Breast epithelium (tissue), 4 donors: ENCODE results near the gene THOP1. TPM values are rescaled to one million over a fixed set of nuclear protein-coding genes. Genes with fewer than 3 reads are reported as not detected.
"Not testable (repeated sequence)": the region's sequence is repeated elsewhere in the genome, so short reads cannot be mapped to it uniquely, and the experiment has no call there.

Source experiments
- DNase-seq, 2 donors: peaks; one replicate each; pipeline ENCODE4 v3.0.0-alpha.2; 2019; ENCODE audit warnings: low spot score in 2 of 2
- H3K27ac ChIP-seq, 2 donors: fragments of 200-600 bp; sonication (generic) in 1 of 2; one replicate each; pipeline ENCODE4 v1.5.1; 2016 to 2019; ENCODE audit warnings: mild to moderate bottlenecking in 1 of 2
- H3K27me3 ChIP-seq, 2 donors: fragments of 200-600 bp; sonication (generic) in 1 of 2; one replicate each; pipeline versions ENCODE4 v1.5.1 to v1.6.0; 2017 to 2019; ENCODE audit warnings: control low read depth in 1 of 2, mild to moderate bottlenecking in 1 of 2
- H3K36me3 ChIP-seq: fragments of 200-600 bp; one replicate; pipeline ENCODE4 v1.5.1; 2019
- H3K4me1 ChIP-seq, 2 donors: fragments of 200-600 bp; sonication (generic); one replicate each; pipeline ENCODE4 v1.5.1; 2016 to 2019; ENCODE audit warnings: control low read depth in 1 of 2
- H3K4me3 ChIP-seq, 3 donors: fragments of 200-600 bp; sonication (generic); 1 replicate in 2 of 3; 2 replicates in 1 of 3; pipeline ENCODE4 v1.5.1; 2016 to 2019; ENCODE audit warnings: mild to moderate bottlenecking in 3 of 3, moderate library complexity in 2 of 3
- H3K9me3 ChIP-seq, 2 donors: fragments of 200-600 bp; sonication (generic) in 1 of 2; one replicate each; pipeline ENCODE4 v1.5.1; 2016 to 2019; ENCODE audit warnings: control low read depth in 1 of 2
- POLR2A ChIP-seq: fragments of 450-650 bp; IDR thresholded peaks from one replicate; pipeline ENCODE4 v1.6.1; 2016; ENCODE audit warnings: antibody characterized with exemption, mild to moderate bottlenecking, moderate library complexity
- POLR2AphosphoS5 ChIP-seq, 3 donors: sonication (generic); formaldehyde crosslinking; IDR thresholded peaks; one replicate each; pipeline ENCODE4 v1.6.1; 2017; ENCODE audit warnings: antibody characterized with exemption in 3 of 3
- intact Hi-C: fragments of 100-400 bp; cut with DNase I; formaldehyde crosslinking; loops from one replicate; pipeline ENCODE4 v1.15.1; 2023; ENCODE audit warnings: low total_unique reads
- total RNA-seq, 3 donors: library from RNA; depleted of rRNA; stranded (reverse); fragments of >200 nt; gene quantifications; one replicate each; pipeline ENCODE4 v1.1.0, GENCODE V29; 2016
- TF ChIP-seq, protein P1 (sequence below), 3 donors: fragments of 450-650 bp; IDR thresholded peaks; one replicate each; pipeline ENCODE4 v1.5.1; 2016 to 2017; ENCODE audit warnings: antibody characterized with exemption in 3 of 3, mild to moderate bottlenecking in 3 of 3, moderate library complexity in 3 of 3

THOP1 gene
- total RNA-seq, 3 donors from 2014 or later: 26.2 to 40.0 (median 39.1) TPM

DNA sequence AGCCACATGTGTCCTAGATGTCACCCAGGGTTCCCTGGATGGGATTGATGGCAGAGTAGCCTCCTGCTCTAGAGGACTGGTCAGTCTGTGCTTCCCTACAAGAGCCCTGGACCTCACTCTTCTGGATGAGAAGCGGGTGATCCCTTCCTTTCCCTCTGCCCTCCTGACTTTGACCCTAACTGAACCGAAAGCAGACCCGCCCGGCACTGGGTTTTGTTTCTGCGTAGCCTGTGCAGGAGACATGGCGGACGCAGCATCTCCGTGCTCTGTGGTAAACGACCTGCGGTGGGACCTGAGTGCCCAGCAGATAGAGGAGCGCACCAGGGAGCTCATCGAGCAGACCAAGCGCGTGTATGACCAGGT, 4.9 kb downstream of the THOP1 start:
- peaks cover 5 to 6% of the 10 kb centered on the region in 2 donors for H3K4me1 ChIP-seq
- DNase-seq: no peak
- H3K27me3 ChIP-seq: no peaks in the 10 kb centered on the region
- intact Hi-C loops: no loop called here
- no peak overlapping the region for H3K27ac ChIP-seq
- no peak for TF ChIP-seq POLR2A
- no peak for TF ChIP-seq POLR2AphosphoS5 (IDR thresholded peaks at IDR 0.05)
- TF ChIP-seq, protein P1, sequence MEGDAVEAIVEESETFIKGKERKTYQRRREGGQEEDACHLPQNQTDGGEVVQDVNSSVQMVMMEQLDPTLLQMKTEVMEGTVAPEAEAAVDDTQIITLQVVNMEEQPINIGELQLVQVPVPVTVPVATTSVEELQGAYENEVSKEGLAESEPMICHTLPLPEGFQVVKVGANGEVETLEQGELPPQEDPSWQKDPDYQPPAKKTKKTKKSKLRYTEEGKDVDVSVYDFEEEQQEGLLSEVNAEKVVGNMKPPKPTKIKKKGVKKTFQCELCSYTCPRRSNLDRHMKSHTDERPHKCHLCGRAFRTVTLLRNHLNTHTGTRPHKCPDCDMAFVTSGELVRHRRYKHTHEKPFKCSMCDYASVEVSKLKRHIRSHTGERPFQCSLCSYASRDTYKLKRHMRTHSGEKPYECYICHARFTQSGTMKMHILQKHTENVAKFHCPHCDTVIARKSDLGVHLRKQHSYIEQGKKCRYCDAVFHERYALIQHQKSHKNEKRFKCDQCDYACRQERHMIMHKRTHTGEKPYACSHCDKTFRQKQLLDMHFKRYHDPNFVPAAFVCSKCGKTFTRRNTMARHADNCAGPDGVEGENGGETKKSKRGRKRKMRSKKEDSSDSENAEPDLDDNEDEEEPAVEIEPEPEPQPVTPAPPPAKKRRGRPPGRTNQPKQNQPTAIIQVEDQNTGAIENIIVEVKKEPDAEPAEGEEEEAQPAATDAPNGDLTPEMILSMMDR (IDR thresholded peaks at IDR 0.05): no peak
- no peaks in the 10 kb centered on the region for H3K9me3 ChIP-seq
- no peak overlapping the region for H3K4me3 ChIP-seq
- H3K36me3 ChIP-seq: no peaks in the 10 kb centered on the region

DNA sequence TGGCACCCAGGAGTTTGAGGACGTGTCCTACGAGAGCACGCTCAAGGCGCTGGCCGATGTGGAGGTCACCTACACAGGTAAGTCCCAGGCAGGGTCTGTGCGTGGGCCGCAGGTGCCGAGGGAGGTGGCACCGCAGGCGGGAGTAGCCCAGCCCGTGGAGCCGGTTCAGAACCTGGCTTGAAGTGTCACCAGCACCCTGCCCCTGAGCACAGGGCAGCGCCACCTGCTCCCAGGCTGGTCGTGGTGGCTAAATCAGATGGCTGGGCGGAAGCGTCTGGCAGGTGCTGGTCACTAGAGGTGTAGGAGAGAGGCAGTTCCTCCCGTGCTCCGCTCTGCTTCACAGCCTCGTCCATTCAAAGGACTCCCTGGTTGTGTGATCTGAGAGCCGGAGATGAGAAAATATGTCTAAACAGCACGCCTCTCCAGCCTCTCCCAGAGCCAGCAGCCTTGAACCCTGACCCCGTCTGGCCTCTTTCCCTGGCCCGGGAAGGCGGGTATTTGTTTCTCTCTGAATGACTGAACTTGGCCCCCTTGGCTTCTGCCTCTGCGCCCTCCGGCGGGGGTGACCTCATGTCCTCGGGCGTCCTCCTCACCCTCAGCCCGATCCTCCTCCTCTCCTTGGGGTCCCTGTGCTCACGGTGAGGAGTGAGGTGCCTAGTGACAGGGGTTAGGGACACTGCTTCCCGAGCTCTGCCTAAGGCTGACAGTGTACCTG, 5.4 kb downstream of the THOP1 start:
- H3K4me3 ChIP-seq: no peak overlapping the region
- no peaks in the 10 kb centered on the region for H3K9me3 ChIP-seq
- H3K4me1 ChIP-seq: peaks cover 5 to 6% of the 10 kb centered on the region in 2 donors
- no peaks in the 10 kb centered on the region for H3K27me3 ChIP-seq
- TF ChIP-seq POLR2A (no peak), POLR2AphosphoS5 (IDR thresholded peaks at IDR 0.05) (no peak)
- TF ChIP-seq, protein P1 (IDR thresholded peaks at IDR 0.05): no peak
- DNase-seq: no peak
- intact Hi-C loops: no loop called here
- no peak overlapping the region for H3K27ac ChIP-seq
- no peaks in the 10 kb centered on the region for H3K36me3 ChIP-seq

DNA sequence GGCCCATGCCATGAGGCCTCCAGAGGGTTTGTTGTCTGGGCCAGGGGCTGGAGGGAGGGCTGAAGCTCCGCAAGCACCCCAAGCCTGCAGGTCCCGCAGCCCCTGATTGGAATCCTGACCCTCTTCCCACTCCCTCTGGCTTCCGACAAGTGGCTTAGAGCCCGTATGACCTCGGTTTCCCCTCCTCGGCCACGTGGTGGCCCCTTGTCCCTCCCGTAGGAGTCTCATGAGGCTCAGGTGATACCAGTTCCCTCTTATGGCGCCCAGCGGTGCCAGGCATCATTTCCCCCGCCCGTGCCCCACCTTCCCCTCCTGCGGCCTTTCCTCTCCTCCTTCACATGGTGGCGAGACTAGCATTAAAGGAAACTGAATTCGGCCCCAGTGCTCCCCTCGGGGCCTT, 6.1 kb downstream of the THOP1 start:
- H3K4me3 ChIP-seq: no peak overlapping the region
- TF ChIP-seq, protein P1 (IDR thresholded peaks at IDR 0.05): no peak
- no peak for TF ChIP-seq POLR2AphosphoS5 (IDR thresholded peaks at IDR 0.05)
- H3K36me3 ChIP-seq: no peaks in the 10 kb centered on the region
- intact Hi-C loops: no loop called here
- H3K27ac ChIP-seq: no peak overlapping the region
- no peak for DNase-seq
- no peaks in the 10 kb centered on the region for H3K27me3 ChIP-seq
- H3K4me1 ChIP-seq: peaks cover under 1% of the 10 kb centered on the region in 2 donors
- H3K9me3 ChIP-seq: no peaks in the 10 kb centered on the region

DNA sequence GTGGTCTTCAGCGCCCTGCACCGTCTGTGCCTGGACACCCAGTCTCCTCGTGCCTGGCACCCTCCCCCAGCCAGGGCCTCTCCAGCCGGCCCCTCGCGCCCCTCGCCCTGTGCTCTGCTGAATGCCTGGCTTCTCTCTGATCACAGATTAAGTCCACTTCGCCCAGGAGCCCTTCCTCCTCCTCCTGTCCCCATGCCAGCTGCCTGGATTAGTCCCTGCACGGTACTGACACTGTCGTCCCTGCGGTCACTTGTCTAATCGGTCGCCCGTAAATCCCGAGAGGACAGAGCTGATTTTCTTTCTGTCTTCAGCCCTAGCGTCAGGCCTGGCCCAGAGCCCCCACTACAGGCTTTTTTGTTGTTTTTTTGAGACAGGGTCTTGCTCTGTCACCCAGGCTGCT, 6.6 kb downstream of the THOP1 start:
- no peak for DNase-seq

DNA sequence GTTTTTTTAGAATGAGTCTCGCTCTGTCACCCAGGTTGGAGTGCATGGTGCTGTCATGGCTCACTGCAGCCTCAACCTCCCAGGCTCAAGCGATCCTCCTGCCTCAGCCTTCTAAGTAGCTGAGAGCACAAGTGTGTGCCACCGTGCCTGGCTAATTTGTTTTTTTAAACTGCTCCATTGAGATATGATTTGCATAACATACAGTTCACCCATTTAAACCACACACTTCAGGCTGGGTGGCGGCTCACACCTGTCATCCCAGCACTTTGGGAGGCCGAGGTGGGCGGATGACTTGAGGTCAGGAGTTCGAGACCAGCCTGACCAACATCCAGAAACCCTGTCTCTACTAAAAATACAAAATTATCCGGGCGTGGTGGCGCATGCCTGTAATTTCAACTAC, 7.4 kb downstream of the THOP1 start:
- intact Hi-C loops, H3K27ac ChIP-seq, H3K36me3 ChIP-seq: not testable (repeated sequence)

More for the DNA sequence above, 6.6 kb downstream of the THOP1 start:
- TF ChIP-seq, protein P1 (IDR thresholded peaks at IDR 0.05): no peak
- TF ChIP-seq POLR2A (no peak), POLR2AphosphoS5 (IDR thresholded peaks at IDR 0.05) (no peak)
- Histone ChIP-seq H3K9me3 (no peaks in the 10 kb centered on the region), H3K36me3 (no peaks in the 10 kb centered on the region), H3K4me3 (no peak overlapping the region), H3K4me1 (no peaks in the 10 kb centered on the region), H3K27me3 (no peaks in the 10 kb centered on the region), H3K27ac (no peak overlapping the region)
- intact Hi-C loops: no loop called here

DNA sequence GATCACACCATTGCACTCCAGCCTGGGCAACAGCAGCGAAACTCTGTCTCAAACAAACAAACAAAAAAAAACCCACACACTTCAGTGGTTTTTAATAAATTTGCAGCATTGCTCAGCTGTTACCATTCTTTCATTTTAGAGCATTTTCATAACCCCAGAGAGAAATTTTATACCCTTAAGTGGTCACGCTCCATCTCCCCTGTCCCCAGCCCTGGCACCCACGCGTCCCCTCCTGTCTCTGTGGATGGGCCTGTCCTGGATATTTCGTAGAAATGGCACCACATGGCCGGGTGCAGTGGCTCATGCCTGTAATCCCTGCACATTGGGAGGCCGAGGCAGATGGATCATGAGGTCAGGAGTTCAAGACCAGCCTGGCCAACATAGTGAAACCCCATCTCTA, 7.8 kb downstream of the THOP1 start:
- DNase-seq: no peak
- Histone ChIP-seq H3K36me3 (no peaks in the 10 kb centered on the region), H3K4me3 (no peak overlapping the region), H3K27me3 (no peaks in the 10 kb centered on the region), H3K9me3 (no peaks in the 10 kb centered on the region), H3K4me1 (no peaks in the 10 kb centered on the region), H3K27ac (no peak overlapping the region)
- TF ChIP-seq POLR2A (no peak), POLR2AphosphoS5 (IDR thresholded peaks at IDR 0.05) (no peak)
- TF ChIP-seq, protein P1 (IDR thresholded peaks at IDR 0.05): no peak
- intact Hi-C loops: no loop called here

More for the DNA sequence above, 7.4 kb downstream of the THOP1 start:
- H3K27me3 ChIP-seq, H3K9me3 ChIP-seq, H3K4me1 ChIP-seq, DNase-seq, H3K4me3 ChIP-seq: not testable (repeated sequence)
